Mucosa of gallbladder (tissue), 1 donor: Measurements from ENCODE around the gene PRH1. TPM values are rescaled to one million over a fixed set of nuclear protein-coding genes. Genes with fewer than 3 reads are reported as not detected.

Source experiments
- DNase-seq: peaks from one replicate; pipeline ENCODE4 v3.0.0-alpha.2; 2020; ENCODE audit warnings: low spot score
- total RNA-seq: library from RNA; stranded (reverse); gene quantifications from one replicate; pipeline ENCODE4 v1.2.1, GENCODE V29; 2021
- donor health status: DM: no; HTN: no; CAD: no.

The PRH1 gene
- total RNA-seq, 1 donor from 2014 or later: 13.8 TPM

- no peak for DNase-seq
These were observed 41.2 kb downstream of the PRH1 start for GRCh38 chr12:10842862-10843261.

- no peak for DNase-seq
These were observed 45.6 kb downstream of the PRH1 start for GRCh38 chr12:10838461-10838860.

Other genes with a start within 250 kb of the PRH1 start
- gene STYK1, start 210.2 kb downstream of the PRH1 start, total RNA-seq: 12.3 TPM
- 159 TPM for gene YBX3, start 160.9 kb downstream of the PRH1 start, total RNA-seq
- not detected for gene TAS2R7, start 81.6 kb downstream of the PRH1 start, total RNA-seq
- not detected for gene TAS2R8, start 77.0 kb downstream of the PRH1 start, total RNA-seq
- not detected for gene TAS2R9, start 74.1 kb downstream of the PRH1 start, total RNA-seq
- gene TAS2R10, start 57.9 kb downstream of the PRH1 start, total RNA-seq: 0.92 TPM
- 2.6 TPM for gene PRR4, start 34.8 kb downstream of the PRH1 start, total RNA-seq
- 0.78 TPM for gene TAS2R13, start 25.3 kb upstream of the PRH1 start, total RNA-seq
- not detected for gene PRH2, start 45.0 kb upstream of the PRH1 start, total RNA-seq
- gene TAS2R14, start 55.0 kb upstream of the PRH1 start, total RNA-seq: 1.4 TPM
- 1.3 TPM for gene TAS2R50, start 102.7 kb upstream of the PRH1 start, total RNA-seq
- gene TAS2R20, start 114.0 kb upstream of the PRH1 start, total RNA-seq: 0.89 TPM
- 1.9 TPM for gene TAS2R19, start 138.4 kb upstream of the PRH1 start, total RNA-seq
- 3.1 TPM for gene TAS2R31, start 147.2 kb upstream of the PRH1 start, total RNA-seq
- 0.46 TPM for gene TAS2R46, start 178.0 kb upstream of the PRH1 start, total RNA-seq
- 0.35 TPM for gene TAS2R43, start 208.1 kb upstream of the PRH1 start, total RNA-seq